ENCODE results near the gene HLA-DQB1.

The HLA-DQB1 gene

DNA sequence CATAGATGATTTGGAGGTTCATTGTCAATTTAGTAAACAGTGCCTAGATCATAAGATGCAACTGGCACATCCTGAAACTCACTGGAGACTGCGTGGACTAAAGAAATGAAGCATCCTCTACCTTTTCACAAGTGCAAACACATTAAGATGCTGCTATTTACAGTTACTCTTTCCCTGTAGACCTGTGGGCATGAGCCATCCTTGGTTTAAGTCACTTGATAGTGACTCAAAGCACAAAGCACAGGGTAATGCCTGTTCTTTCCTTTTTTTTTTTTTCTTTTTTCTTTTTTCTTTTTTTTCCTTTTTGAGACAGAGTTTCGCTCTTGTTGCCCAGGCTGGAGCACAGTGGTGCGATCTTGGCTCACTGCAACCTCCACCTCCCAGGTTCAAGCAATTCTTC, 39.2 kb downstream of the HLA-DQB1 start:
- DNase-seq (ENCODE audit: low read depth in 2 of 2) = no peak

DNA sequence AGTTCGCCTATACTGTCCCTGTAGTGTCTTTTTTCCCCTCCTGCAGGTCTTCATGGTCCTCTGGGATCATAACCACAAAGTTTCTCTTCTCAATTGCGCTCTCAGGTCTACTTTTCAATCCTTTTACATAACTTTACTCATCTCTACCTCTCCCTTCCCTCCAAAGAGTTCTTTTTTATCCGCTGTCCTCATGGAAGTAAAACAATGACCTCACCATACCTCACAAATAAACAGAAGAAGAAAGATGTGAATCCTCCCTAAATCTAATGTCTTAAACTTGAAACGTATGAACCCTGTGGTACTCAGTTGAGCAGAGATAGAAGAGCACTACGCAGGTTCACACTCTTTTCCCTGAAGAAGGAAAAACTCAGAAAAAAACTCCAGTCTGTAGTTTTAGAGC, 41.3 kb downstream of the HLA-DQB1 start:
- no peak for DNase-seq (ENCODE audit: low read depth in 2 of 2)

DNA sequence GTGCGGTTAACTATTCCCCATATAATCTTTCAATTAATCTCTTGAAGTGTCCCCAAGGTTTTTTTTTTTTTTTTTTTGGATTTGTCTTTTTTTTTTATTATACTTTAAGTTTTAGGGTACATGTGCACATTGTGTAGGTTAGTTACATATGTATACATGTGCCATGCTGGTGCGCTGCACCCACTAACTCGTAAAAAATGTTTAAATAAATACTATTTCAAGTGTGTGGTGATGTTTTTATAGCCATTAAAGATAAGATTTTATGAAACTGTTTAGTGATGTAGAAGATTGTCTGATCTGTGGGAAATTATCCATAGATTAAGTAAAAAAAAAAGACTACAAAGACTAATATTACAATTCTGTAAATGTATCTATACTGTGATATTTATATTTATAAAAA, 41.9 kb downstream of the HLA-DQB1 start:
- DNase-seq (ENCODE audit: low read depth in 2 of 2) = no peak

GRCh38 chr6:32623693-32624092, 42.8 kb downstream of the HLA-DQB1 start:
- DNase-seq (ENCODE audit: low read depth in 2 of 2) = no peak

- DNase-seq (ENCODE audit: low read depth in 2 of 2) = peak; percentile 5 to 22
Observed at GRCh38 chr6:32622545-32623401, 43.7 kb downstream of the HLA-DQB1 start.

DNA sequence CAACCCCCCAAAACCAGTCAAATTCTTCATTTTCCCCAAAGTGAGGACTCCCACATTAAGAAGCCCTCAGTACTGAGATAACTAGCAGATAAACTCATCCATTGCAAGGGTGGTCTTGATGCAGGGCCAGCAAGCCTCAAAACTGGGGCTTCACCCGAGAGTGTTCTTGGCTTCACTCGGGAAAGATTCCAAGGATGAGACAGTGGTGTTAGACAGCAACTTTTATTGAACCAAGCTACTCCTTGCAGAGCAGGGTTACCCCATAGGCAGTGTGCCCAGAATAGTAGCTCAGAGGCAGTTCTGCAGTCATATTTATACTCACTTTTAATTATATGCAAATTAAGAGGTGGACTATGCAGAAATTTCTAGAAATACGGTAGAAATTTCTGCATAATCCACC, 45.1 kb downstream of the HLA-DQB1 start:
- no peak for DNase-seq (ENCODE audit: low read depth in 2 of 2)

DNA sequence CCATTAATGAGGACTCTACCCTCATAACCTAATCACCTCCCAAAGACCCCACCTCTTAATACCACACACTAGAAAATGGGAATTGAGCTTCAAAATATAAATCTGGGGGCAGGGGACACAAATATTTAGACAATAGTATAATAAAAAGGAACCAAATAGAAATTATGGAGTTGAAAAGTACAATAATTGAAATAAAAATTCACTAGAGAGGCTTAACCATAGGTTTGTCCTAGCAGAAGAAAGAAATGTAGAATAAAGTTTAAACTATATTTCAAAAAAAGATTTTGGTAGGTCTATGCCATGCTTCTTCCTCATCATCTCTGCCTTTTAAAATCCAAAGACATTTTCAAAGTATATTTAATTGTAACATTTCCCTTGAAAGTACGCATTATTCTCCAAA, 48.7 kb downstream of the HLA-DQB1 start:
- no peak for DNase-seq (ENCODE audit: low read depth in 2 of 2)

DNA sequence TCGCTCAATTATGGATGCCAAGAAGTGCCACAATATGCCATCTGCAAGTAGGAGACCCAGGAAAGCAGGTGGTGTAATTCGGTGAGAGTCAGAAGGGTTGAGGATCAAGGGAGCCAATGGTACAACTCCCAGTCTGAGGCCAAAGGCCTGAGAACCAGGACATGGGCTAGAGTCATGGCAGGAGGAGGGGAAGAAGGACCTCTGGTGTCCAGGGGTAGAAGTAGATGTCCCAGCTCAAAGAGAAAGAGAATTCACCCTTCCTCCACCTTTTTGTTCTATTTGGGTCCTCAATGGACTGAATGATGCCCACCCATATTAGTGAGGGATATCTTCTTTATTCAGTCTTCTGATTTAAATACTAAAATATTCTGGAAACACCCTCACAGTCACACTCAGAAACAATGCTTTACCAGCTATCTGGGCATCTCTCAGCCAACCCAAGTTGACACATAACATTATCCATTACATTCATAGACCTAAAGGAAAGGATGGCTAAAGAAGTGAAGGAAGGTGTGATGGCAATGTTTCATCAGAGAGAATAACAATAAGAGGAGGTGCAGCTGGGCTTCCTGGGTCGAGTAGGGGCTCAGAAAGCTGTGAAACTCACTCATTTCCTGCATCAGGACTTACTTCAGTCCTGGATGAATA, 50.4 kb downstream of the HLA-DQB1 start:
- no peak for DNase-seq (ENCODE audit: low read depth in 2 of 2)

GRCh38 chr6:32614366-32615081, 51.9 kb downstream of the HLA-DQB1 start:
- no peak for DNase-seq (ENCODE audit: low read depth in 2 of 2)

DNA sequence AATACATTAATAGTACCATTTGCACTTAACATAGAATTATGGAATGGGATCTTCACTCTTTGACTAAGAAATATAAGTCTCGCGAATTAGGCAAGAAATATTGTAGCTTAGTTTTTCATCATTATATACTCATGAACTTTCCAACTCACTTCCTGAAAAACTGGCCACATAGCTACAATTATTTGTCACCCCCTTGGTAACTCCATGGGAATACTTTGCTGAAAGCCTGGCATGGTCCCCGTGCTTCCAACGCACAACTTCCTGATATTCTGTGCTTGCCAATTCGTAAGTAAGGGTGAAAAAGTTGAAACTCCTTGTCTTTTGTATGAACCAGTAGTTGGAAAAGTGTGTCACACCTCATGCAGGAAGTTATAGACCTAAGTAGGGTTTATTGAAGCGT, 53.0 kb downstream of the HLA-DQB1 start:
- no peak for DNase-seq (ENCODE audit: low read depth in 2 of 2)

DNA sequence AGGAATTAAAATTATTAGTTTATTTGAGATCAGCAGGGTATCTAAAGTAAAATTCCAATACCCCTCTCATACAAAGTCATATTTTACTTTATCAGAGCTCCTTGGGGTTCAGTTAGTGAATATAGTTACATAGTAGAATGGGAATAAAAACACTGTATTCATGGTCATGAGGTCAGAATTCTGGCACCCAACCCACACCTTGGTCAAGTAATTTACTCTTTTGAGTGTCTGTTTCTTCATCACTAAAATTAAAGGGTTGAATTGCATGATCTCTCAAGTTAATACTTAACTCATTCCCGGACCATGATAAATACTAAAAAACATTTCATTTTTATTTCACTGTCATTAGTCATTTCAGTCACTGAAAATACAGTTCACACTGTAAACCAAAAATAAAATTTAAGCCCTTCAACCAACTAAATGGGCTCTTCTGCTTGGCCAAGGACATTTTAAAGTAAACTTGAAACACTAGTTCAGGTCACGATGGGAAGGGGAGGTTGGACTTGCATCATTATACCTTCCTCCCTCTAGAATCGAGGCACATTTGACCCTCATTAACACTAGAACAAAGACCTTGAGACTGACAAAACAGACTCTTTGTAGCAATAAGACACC, 55.7 kb downstream of the HLA-DQB1 start:
- DNase-seq (ENCODE audit: low read depth in 2 of 2) = no peak

DNA sequence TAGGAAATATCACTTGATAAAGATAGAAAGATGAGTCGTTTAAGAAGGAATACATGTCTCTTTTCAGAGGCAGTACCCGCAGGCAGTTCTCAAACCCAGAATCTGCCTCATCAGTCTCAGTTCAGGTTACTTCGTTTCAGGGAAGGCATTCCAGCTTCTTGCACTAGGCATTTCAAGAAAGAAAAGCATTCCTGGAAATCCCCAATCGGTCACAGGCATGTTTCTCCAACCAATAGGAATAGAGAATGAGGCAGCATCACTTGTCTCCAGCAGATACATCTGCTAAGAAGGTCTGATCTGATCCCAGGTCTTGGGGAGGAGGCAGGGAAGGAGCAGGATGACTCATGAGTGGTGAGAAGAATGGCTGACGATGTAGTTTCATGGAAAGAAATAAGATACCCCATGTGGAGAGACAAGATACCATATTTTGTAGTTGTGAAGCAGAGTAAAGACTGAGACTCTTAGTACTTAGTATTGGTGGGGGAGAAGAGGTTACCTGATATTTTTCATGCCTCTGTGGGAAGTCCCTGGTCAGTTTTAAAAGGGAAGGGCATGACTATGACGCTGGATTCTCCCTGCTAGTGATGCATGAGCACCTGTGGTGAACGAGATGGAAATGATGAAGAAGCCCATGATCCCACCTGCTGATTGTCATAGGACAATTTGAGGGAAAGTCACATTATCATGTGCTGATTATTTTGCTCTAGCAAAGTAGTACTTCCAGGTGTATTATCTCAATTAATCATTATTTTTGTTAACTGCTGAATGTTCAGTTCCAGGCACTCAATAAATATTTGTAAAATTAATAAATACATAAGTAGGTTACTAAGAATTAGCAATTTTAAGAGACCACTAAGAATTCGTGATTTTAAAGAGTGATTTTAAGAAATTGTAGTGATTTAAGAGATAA, 56.5 kb downstream of the HLA-DQB1 start:
- DNase-seq (ENCODE audit: low read depth in 2 of 2) = peak; percentile 7 to 27
